Activated naive CD8-positive, alpha-beta T cell (primary cell): ENCODE data around the gene SLC9A5.

Experiments
- H3K27ac Mint-ChIP-seq: one replicate; pipeline ENCODE4 v1.8.0; 2021; ENCODE audit warnings: mixed read lengths
- H3K27me3 Mint-ChIP-seq: one replicate; pipeline ENCODE4 v1.8.0; 2021; ENCODE audit warnings: mixed read lengths
- H3K36me3 Mint-ChIP-seq: one replicate; pipeline ENCODE4 v1.8.0; 2021; ENCODE audit warnings: mixed read lengths
- H3K4me1 Mint-ChIP-seq: one replicate; pipeline ENCODE4 v1.8.0; 2021; ENCODE audit warnings: low read depth, mixed read lengths
- H3K4me3 Mint-ChIP-seq: one replicate; pipeline ENCODE4 v1.8.0; 2021; ENCODE audit warnings: mild to moderate bottlenecking, mixed read lengths
- H3K9me3 Mint-ChIP-seq: one replicate; pipeline ENCODE4 v1.8.0; 2021; ENCODE audit warnings: low read depth, mixed read lengths

Gene SLC9A5

DNA sequence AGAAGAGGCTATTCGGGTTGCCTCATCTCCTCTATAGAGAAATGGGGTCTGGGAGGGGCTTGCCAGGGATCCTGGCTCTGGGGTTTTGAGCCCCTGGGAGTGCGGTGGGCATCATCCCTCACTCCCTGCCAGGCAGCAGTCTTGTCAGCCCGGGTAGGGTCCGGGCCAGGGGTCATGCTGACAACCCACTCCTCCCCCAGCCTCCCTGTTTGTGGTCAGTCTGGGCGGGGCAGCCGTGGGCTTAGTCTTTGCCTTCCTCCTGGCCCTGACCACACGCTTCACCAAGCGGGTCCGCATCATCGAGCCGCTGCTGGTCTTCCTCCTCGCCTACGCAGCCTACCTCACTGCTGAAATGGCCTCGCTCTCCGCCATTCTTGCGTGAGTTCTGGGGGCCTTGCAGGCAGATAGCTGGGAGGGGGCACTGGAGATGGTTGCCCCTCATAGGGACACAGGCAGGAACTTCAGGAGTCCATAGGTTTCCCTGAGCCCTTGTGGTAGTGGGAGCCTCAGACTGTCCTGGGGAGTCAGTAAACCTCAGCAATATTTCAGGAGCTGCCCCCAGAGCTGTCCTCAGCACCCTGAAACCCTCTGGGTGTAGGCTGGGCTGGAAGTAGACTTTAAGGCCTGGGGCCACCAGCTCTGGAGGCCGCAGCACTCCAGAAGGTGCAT, 6.9 kb downstream of the SLC9A5 start:
- peaks cover 3% of the 10 kb centered on the region for H3K36me3 Mint-ChIP-seq
- H3K27me3 Mint-ChIP-seq: peaks cover 3% of the 10 kb centered on the region
- H3K9me3 Mint-ChIP-seq: no peaks in the 10 kb centered on the region
- H3K4me3 Mint-ChIP-seq: no peak overlapping the region
- H3K4me1 Mint-ChIP-seq: no peaks in the 10 kb centered on the region
- H3K27ac Mint-ChIP-seq: no peak overlapping the region

DNA sequence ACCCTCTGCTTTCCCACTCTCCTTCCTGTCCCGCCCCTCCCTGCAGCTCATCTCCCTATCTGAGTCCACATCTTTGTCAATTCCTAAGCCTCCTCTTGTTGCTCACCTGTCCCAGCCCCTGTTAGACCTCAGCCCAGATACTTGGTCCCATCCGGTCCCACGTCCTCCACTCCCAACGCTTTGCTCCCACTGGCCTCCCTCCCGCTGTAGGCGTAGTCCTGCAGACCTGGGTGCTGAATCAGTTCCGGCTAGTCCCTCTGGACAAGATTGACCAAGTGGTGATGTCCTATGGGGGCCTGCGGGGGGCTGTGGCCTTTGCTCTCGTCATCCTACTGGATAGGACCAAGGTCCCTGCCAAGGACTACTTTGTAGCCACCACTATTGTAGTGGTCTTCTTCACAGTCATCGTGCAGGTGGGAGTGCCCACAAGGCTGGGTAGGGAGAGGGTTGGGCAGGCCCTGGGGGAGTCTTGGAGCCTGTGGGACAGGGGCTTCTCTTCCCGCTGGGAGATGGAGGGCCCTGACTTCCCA, 8.0 kb downstream of the SLC9A5 start:
- Mint-ChIP-seq H3K27me3 (peaks cover 5% of the 10 kb centered on the region), H3K36me3 (peaks cover 3% of the 10 kb centered on the region), H3K4me1 (no peaks in the 10 kb centered on the region), H3K9me3 (no peaks in the 10 kb centered on the region), H3K4me3 (no peak overlapping the region), H3K27ac (no peak overlapping the region)

DNA sequence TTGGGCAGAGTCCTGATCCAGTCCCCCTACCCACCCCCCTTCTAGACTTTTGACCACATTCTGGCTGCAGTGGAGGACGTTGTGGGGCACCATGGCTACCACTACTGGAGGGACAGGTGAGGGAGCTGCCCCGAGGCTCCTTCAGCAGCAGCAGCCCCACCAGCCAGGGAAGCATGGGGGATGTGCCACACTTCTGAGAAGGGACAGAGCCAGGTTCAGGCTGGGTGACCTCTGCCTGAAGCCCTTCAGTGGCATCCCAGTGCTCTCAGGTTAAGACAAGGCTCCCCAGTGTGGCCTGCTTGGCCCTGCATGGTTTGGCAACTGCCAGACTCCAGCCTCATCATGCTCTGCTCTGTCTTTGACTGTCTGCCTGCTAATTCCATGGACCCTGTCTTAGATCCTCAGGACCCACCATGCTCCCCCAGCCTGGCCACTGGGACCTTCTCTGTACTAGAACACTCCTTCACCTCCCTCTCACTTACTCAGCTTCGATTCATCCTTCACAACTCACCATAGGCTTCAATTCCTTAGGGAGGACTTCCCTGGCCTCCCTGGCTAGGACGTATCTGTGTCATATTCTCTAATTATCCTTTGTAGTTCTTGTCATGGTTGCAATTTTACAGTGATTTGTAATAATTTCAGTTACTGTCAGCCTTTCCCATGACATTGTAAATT, 8.8 kb downstream of the SLC9A5 start:
- Mint-ChIP-seq H3K4me1 (no peaks in the 10 kb centered on the region), H3K4me3 (no peak overlapping the region), H3K36me3 (peaks cover 3% of the 10 kb centered on the region), H3K9me3 (no peaks in the 10 kb centered on the region), H3K27me3 (peaks cover 9% of the 10 kb centered on the region), H3K27ac (no peak overlapping the region)

DNA sequence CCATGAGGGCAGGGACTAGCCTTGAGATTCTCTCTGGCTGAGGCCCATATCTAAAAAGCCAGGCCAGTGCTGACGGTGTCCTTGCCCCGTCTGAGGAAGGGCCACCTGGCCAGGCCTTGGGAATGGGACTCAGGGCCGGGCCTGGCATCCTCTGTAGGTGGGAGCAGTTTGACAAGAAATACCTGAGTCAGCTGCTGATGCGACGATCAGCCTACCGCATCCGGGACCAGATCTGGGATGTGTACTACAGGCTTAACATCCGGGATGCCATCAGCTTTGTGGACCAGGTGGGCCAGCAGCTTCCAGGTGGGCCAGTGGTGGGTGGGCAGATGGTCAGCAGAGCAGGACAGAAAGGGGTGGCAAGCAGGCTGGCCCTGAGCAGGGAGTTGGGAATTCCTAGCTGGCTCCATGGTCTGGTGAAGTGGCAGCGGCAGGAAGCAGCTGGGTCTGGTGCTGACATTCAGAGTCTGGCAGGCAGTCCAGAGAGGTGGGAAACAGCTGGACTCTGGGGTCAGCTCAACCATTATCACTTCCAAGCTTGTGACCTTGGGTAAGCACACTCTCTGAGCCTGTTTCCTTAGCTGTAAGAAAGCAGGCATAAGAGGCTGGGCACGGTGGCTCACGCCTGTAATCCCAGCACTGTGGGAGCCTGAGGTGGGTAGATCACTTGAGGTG, 9.5 kb downstream of the SLC9A5 start:
- no peaks in the 10 kb centered on the region for H3K4me1 Mint-ChIP-seq
- H3K36me3 Mint-ChIP-seq: peaks cover 3% of the 10 kb centered on the region
- H3K27ac Mint-ChIP-seq: no peak overlapping the region
- H3K27me3 Mint-ChIP-seq: peaks cover 9% of the 10 kb centered on the region
- H3K4me3 Mint-ChIP-seq: no peak overlapping the region
- H3K9me3 Mint-ChIP-seq: no peaks in the 10 kb centered on the region

DNA sequence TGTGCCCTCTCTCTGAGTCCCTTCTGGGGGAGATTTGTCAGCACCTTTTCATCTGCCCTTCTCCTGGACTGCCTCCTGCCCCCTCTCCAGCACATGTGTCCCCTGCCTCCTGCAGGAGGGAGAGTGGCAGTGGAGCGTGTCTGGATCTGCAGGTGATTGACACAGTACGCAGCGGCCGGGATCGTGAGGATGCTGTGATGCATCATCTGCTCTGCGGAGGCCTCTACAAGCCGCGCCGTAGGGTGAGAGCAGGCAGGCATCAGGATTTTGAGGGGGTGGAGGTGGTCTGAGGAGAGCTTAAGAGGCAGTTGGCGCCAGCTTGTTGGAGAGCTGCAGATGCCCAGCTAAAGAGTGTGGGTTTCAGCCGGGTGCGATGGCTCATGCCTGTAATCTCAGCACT, 10.9 kb downstream of the SLC9A5 start:
- Mint-ChIP-seq H3K27me3 (peaks cover 9% of the 10 kb centered on the region), H3K9me3 (no peaks in the 10 kb centered on the region), H3K27ac (no peak overlapping the region), H3K4me1 (no peaks in the 10 kb centered on the region), H3K4me3 (no peak overlapping the region), H3K36me3 (peaks cover 3% of the 10 kb centered on the region)

DNA sequence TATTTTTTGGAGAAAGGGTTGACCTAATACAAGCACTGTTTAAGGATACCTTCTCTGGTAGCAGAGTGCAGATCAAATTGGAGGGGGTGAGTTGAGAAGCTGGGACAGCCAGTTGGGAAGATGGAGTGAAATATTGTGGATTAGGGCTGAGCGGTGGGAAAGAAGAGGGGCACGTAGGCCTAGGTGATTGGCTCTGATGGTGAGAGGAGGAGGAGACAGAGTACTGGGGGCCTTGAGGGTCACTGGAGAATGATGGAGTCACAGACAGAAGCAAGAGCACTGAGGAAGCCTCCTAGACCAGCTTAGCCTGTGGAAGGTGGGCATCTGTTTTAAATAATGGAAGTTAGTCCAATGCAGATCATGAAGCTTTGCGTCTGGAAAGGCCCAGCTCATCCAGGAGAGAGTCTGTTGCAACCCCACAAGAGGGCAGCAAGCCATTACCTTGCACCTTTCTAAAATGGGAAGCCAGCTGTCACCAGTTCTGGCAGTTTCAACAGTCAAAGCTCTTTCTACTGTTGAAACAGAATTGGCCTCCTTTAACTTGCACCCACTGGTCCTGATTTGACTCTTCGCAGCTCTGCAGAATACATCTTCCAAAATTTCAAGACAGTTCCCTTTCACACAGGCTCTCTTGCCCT, 11.8 kb downstream of the SLC9A5 start:
- Mint-ChIP-seq H3K36me3 (peaks cover 3% of the 10 kb centered on the region), H3K27ac (no peak overlapping the region), H3K4me3 (no peak overlapping the region), H3K27me3 (peaks cover 9% of the 10 kb centered on the region), H3K4me1 (no peaks in the 10 kb centered on the region), H3K9me3 (no peaks in the 10 kb centered on the region)

DNA sequence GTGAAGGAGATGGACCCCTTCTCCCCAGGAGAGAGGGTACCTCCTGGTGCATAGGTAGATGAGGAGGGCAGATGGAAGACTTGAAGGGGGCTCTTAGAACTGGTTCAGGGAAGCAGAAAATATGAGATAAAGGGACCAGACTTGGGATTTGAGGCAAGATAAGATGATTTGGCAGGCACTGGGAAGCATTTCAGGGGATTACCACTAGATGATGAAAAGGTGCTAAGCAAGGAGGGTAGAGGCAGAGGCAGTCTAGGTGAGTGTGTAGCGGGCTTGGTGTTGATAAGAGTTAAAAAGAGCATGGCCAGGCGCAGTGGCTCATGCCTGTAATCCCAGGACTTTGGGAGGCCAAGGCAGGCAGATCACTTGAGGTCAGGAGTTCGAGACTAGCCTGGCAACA, 14.4 kb downstream of the SLC9A5 start:
- no peaks in the 10 kb centered on the region for H3K36me3 Mint-ChIP-seq
- H3K27me3 Mint-ChIP-seq: peaks cover 9% of the 10 kb centered on the region
- H3K9me3 Mint-ChIP-seq: no peaks in the 10 kb centered on the region
- no peak overlapping the region for H3K27ac Mint-ChIP-seq
- H3K4me1 Mint-ChIP-seq: no peaks in the 10 kb centered on the region
- no peak overlapping the region for H3K4me3 Mint-ChIP-seq

DNA sequence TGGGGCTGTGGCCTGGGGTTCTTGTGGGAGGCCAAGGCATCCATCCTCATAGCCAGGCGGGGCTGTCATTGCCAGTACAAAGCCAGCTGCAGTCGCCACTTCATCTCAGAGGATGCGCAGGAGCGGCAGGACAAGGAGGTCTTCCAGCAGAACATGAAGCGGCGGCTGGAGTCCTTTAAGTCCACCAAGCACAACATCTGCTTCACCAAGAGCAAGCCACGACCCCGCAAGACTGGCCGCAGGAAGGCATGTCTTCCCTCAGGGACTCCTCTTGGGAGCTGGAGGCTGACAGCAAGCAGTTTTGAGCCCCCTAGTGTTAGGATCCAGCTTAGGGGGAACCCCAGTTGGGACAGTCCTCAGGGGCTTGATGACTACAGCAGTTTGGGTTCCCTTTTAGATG, 15.5 kb downstream of the SLC9A5 start:
- Mint-ChIP-seq H3K9me3 (no peaks in the 10 kb centered on the region), H3K27me3 (peaks cover 9% of the 10 kb centered on the region), H3K36me3 (no peaks in the 10 kb centered on the region), H3K4me1 (no peaks in the 10 kb centered on the region), H3K27ac (no peak overlapping the region), H3K4me3 (no peak overlapping the region)

DNA sequence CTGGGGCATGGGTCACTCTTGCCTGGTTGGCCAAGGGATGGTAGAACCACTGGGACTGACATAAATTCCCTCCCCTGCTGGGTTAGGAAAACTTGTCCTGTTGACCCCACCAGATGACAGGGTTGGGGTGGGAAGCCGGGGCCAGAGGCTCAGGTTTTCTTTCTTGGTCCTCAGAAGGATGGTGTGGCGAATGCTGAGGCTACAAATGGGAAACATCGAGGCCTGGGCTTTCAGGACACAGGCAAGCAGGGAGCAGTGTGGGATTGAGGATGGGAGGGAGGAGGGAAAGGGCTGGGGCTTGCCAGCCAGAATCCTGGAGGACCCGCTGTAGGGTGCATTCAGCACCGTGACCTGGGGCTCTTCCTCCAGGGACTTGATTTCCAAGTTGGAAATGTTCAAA, 16.1 kb downstream of the SLC9A5 start:
- Mint-ChIP-seq H3K27me3 (peaks cover 6% of the 10 kb centered on the region), H3K27ac (no peak overlapping the region), H3K4me1 (no peaks in the 10 kb centered on the region), H3K4me3 (no peak overlapping the region), H3K36me3 (no peaks in the 10 kb centered on the region), H3K9me3 (no peaks in the 10 kb centered on the region)

DNA sequence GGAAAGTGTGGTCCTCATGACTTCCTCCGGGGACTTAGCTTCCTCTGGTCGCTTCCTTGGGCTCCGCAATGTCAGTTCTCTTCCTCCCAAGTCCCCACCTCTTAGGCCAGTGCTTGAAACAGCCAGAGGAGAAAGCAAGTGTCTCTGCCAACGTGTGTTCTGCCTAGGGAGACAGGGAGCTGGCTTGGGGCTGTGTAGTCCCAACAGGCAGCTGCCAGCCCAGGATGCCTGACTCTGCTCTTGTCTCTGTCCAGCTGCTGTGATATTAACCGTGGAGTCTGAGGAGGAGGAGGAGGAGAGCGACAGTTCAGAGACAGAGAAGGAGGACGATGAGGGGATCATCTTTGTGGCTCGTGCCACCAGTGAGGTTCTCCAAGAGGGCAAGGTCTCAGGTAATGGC, 17.1 kb downstream of the SLC9A5 start:
- H3K9me3 Mint-ChIP-seq: no peaks in the 10 kb centered on the region
- H3K27ac Mint-ChIP-seq: no peak overlapping the region
- no peaks in the 10 kb centered on the region for H3K36me3 Mint-ChIP-seq
- no peaks in the 10 kb centered on the region for H3K4me1 Mint-ChIP-seq
- H3K4me3 Mint-ChIP-seq: no peak overlapping the region
- peaks cover 6% of the 10 kb centered on the region for H3K27me3 Mint-ChIP-seq

DNA sequence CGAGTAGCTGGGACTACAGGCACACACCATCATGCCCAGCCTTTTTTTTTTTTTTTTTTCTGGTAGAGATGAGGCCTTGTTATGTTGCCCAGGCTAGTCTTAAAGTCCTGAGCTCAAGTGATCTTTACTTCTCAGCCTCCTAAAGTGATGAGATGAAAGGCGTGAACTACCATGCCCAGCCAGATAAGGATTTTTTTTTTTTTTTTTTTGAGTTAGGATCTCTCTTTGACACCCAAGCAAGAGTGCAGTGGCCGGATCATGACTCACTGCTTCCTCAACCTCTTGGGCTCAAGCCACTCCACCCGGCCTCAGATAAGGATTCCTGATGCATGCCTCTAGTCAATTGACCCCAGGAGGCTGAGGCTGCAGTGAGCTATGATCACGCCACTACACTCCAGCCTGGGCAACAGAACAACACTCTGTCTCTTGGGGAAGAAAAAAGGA, 19.4 kb downstream of the SLC9A5 start:
- no peak overlapping the region for H3K4me3 Mint-ChIP-seq
- H3K4me1 Mint-ChIP-seq: no peaks in the 10 kb centered on the region
- no peaks in the 10 kb centered on the region for H3K36me3 Mint-ChIP-seq
- no peak overlapping the region for H3K27ac Mint-ChIP-seq
- no peaks in the 10 kb centered on the region for H3K9me3 Mint-ChIP-seq
- no peaks in the 10 kb centered on the region for H3K27me3 Mint-ChIP-seq

DNA sequence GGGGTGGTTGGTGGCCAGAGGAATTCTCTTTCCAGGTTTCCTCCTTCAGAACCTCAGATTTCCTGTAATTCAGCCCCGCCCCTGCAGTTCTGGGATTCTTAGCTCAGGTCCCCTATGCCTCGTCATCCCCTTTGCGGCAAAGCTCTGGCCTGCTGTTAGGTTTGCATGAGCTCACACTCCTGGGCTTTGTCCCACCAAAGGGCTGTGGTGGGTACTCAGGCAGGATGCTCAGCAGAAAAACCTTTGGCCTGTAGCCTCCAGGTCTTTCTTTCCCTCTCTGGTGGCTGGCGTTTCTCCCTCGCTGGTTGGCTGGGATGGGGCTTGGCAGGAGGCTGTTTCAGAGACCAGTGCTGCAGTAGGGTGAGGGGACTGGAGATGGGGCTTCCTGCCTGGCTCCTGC, 21.0 kb downstream of the SLC9A5 start:
- H3K4me1 Mint-ChIP-seq: no peaks in the 10 kb centered on the region
- H3K4me3 Mint-ChIP-seq: no peak overlapping the region
- no peaks in the 10 kb centered on the region for H3K9me3 Mint-ChIP-seq
- H3K36me3 Mint-ChIP-seq: no peaks in the 10 kb centered on the region
- no peaks in the 10 kb centered on the region for H3K27me3 Mint-ChIP-seq
- no peak overlapping the region for H3K27ac Mint-ChIP-seq

DNA sequence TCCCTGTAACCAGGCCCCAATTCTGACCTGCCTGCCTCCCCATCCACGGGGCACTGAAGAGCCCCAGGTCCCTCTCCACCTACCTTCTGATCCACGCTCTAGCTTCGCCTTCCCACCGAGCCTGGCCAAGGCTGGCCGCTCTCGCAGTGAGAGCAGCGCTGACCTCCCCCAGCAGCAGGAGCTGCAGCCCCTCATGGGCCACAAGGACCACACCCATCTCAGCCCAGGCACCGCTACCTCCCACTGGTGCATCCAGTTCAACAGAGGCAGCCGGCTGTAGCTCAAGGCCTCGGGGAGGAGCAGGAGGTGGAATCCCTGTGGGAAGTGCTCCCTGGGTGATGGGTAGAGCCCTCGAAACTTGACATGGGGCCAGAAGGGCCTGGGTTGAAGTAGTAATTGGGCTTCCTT, 22.2 kb downstream of the SLC9A5 start:
- Mint-ChIP-seq H3K27me3 (no peaks in the 10 kb centered on the region), H3K4me3 (no peak overlapping the region), H3K4me1 (peaks cover 2% of the 10 kb centered on the region), H3K36me3 (peaks cover 2% of the 10 kb centered on the region), H3K9me3 (no peaks in the 10 kb centered on the region), H3K27ac (no peak overlapping the region)

DNA sequence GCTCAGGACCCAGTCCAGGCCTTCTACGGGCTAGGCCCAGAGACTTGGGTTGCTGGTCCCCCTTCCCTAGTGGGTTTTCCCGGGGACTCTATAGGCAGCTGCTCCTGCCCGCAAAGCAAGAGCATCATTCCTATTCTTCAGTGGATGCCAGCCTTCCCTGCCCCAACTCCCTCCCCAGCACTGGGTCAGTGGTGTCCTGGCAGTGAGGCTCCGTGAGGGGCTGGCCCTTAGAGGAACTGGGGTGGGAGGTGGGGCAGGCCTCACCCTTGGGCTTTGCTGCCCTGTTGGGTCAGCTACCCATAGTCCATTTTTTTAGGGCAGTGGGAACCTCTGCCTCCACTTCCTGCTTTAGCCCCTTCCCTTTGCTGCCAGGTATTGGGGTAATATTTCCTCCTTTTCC, 22.7 kb downstream of the SLC9A5 start:
- no peaks in the 10 kb centered on the region for H3K9me3 Mint-ChIP-seq
- peaks cover 5% of the 10 kb centered on the region for H3K4me1 Mint-ChIP-seq
- peaks cover 3% of the 10 kb centered on the region for H3K36me3 Mint-ChIP-seq
- no peak overlapping the region for H3K4me3 Mint-ChIP-seq
- H3K27me3 Mint-ChIP-seq: no peaks in the 10 kb centered on the region
- no peak overlapping the region for H3K27ac Mint-ChIP-seq

DNA sequence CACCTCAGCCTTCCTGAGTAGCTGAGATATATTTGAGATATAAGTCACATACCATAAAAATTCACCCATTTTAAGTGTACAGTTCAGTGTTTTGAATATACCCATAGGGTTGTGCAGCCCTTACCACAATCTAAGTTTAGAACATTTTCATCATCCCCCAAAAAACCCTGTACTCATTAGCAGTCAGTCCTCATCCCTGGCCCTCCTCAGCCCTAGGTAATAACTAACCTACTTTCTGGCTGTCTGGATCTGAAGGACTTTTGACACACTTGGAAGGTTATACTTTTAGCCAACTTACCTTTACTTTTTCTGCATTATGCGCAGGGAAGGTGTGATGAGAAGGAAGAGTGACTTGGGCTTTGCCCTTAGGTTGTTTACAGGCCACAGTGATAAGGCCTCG, 26.5 kb downstream of the SLC9A5 start:
- Mint-ChIP-seq H3K27me3 (no peaks in the 10 kb centered on the region), H3K4me1 (peaks cover 14% of the 10 kb centered on the region), H3K9me3 (no peaks in the 10 kb centered on the region), H3K4me3 (peak overlapping the region; percentile 6), H3K36me3 (peaks cover 6% of the 10 kb centered on the region), H3K27ac (peak overlapping the region; percentile 80)
